NB4 (cell line): ENCODE results near the gene MCMBP.
"Not testable (repeated sequence)": the region's sequence is repeated elsewhere in the genome, so short reads cannot be mapped to it uniquely, and the experiment has no call there.

Experiments
- CTCF ChIP-seq: IDR thresholded peaks from one replicate; pipeline ENCODE4 v1.5.1; 2012; ENCODE audit warnings: low read depth, low read length
- POLR2A ChIP-seq: IDR thresholded peaks from 2 replicates; pipeline ENCODE4 v1.6.1; 2011; ENCODE audit warnings: mild to moderate bottlenecking; ENCODE audit not compliant: insufficient read length; ENCODE audit errors: extremely low read depth

DNA sequence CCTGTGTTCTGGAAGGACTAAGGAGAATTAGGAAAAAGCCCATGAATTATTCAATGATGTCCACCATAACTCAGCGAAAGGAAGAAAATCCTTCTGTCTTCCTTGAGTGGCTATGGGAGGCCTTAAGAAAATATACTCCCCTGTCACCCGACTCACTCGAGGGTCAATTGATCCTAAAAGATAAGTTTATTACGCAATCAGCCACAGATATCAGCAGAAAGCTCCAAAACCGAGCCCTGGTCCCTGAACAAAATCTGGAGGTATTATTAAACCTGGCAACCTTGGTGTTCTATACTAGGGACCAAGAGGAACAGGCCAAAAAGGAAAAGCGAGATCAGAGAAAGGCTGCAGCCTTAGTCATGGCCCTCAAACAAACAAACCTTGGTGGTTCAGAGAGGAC, 13.4 kb upstream of the MCMBP start:
- not testable (repeated sequence) for TF ChIP-seq POLR2A, CTCF
